Ishikawa (cell line): Measurements from ENCODE around the gene KRT33A.

ENCODE experiments used
- CEBPB ChIP-seq: IDR thresholded peaks from 2 replicates; pipeline ENCODE4 v1.6.1; 2012
- CREB1 ChIP-seq: IDR thresholded peaks from 2 replicates; pipeline ENCODE4 v1.6.1; 2012; ENCODE audit warnings: low read depth
- EGR1 ChIP-seq: IDR thresholded peaks from 2 replicates; pipeline ENCODE4 v1.6.1; 2012
- EP300 ChIP-seq: IDR thresholded peaks from 2 replicates; pipeline ENCODE4 v1.6.1; 2012; ENCODE audit warnings: borderline replicate concordance
- FOXM1 ChIP-seq: IDR thresholded peaks from 2 replicates; pipeline ENCODE4 v1.6.1; 2012; ENCODE audit warnings: low read depth, borderline replicate concordance
- MAX ChIP-seq: IDR thresholded peaks from 2 replicates; pipeline ENCODE4 v1.6.1; 2012
- NFIC ChIP-seq: IDR thresholded peaks from 2 replicates; pipeline ENCODE4 v1.6.1; 2012
- RAD21 ChIP-seq: IDR thresholded peaks from 2 replicates; pipeline ENCODE4 v1.6.1; 2012; ENCODE audit warnings: low read depth
- REST ChIP-seq: IDR thresholded peaks from 2 replicates; pipeline ENCODE4 v1.6.1; 2012; ENCODE audit warnings: low read depth, mild to moderate bottlenecking
- TAF1 ChIP-seq: IDR thresholded peaks from 2 replicates; pipeline ENCODE4 v1.6.1; 2012; ENCODE audit warnings: low read depth, mild to moderate bottlenecking
- TCF12 ChIP-seq: IDR thresholded peaks from 2 replicates; pipeline ENCODE4 v1.6.1; 2012; ENCODE audit warnings: low read depth
- TEAD4 ChIP-seq: IDR thresholded peaks from 2 replicates; pipeline ENCODE4 v1.6.1; 2012
- USF1 ChIP-seq: IDR thresholded peaks from 2 replicates; pipeline ENCODE4 v1.6.1; 2012
- YY1 ChIP-seq: IDR thresholded peaks from 2 replicates; pipeline ENCODE4 v1.6.1; 2012; ENCODE audit warnings: low read depth
- ZBTB7A ChIP-seq: IDR thresholded peaks from 2 replicates; pipeline ENCODE4 v1.6.1; 2012; ENCODE audit warnings: low read depth

KRT33A gene

GRCh38 chr17:41331606-41332005 is 19.0 kb downstream of the KRT33A start:
- TF ChIP-seq YY1 (no peak), REST (no peak), CREB1 (no peak), CEBPB (no peak), TEAD4 (no peak), ZBTB7A (no peak)

GRCh38 chr17:41329279-41329948 is 21.2 kb downstream of the KRT33A start:
- peak; percentile 85 for TF ChIP-seq RAD21
- TF ChIP-seq ZBTB7A: no peak

GRCh38 chr17:41328207-41328606 is 22.4 kb downstream of the KRT33A start:
- TF ChIP-seq TEAD4 (no peak), EGR1 (no peak), TCF12 (no peak), FOXM1 (no peak), TAF1 (no peak), EP300 (no peak), CREB1 (no peak), CEBPB (no peak), RAD21 (no peak), USF1 (no peak)

GRCh38 chr17:41327411-41328120 is 23.1 kb downstream of the KRT33A start:
- TF ChIP-seq FOXM1 (no peak), YY1 (no peak), USF1 (no peak), REST (no peak), RAD21 (no peak), TEAD4 (no peak), EGR1 (no peak), MAX (no peak), NFIC (no peak), TAF1 (no peak), ZBTB7A (no peak), EP300 (no peak), TCF12 (no peak), CEBPB (no peak)

- no peak for TF ChIP-seq CEBPB
- TF ChIP-seq RAD21: no peak
- no peak for TF ChIP-seq FOXM1
- TF ChIP-seq TAF1: no peak
- no peak for TF ChIP-seq YY1
- no peak for TF ChIP-seq REST
- no peak for TF ChIP-seq TCF12
- TF ChIP-seq CREB1: no peak
- no peak for TF ChIP-seq ZBTB7A
- no peak for TF ChIP-seq USF1
- TF ChIP-seq MAX: no peak
- no peak for TF ChIP-seq EP300
- TF ChIP-seq EGR1: no peak
- no peak for TF ChIP-seq TEAD4
- no peak for TF ChIP-seq NFIC
These were observed 24.2 kb downstream of the KRT33A start for GRCh38 chr17:41326173-41327145.
